MM.1S (cell line): ENCODE data around the gene KIAA1671.

ENCODE experiments used
- CTCF ChIP-seq: fragments of 300-600 bp; sonication (generic); IDR thresholded peaks from 2 replicates; pipeline ENCODE4 v1.5.1; 2016; ENCODE audit warnings: antibody characterized with exemption, low read length, mixed read lengths
- EZH2 ChIP-seq: fragments of 300-600 bp; sonication (generic); optimal IDR thresholded peaks from 2 replicates; pipeline ENCODE3; 2017; ENCODE audit warnings: low read depth, mild to moderate bottlenecking, antibody characterized with exemption, low read length, mixed read lengths

GRCh38 chr22:24981066-24981465 lies 28.6 kb downstream of the KIAA1671 start:
- no peak for TF ChIP-seq EZH2
- TF ChIP-seq CTCF, result no peak
